IPS-20b (cell line): ENCODE data around the gene RNLS.

Source experiments
- H3K27ac ChIP-seq: one replicate; pipeline ENCODE4 v1.5.1; 2013; ENCODE audit warnings: low read length
- H3K27me3 ChIP-seq: 2 replicates; pipeline ENCODE4 v1.6.1; 2013; ENCODE audit warnings: mild to moderate bottlenecking, low read length, inconsistent platforms; ENCODE audit not compliant: insufficient read depth
- H3K36me3 ChIP-seq: 2 replicates; pipeline ENCODE4 v1.6.1; 2013; ENCODE audit warnings: low read depth, mild to moderate bottlenecking, inconsistent platforms, low read length, moderate library complexity; ENCODE audit not compliant: insufficient read depth
- H3K4me1 ChIP-seq: 2 replicates; pipeline ENCODE4 v1.6.1; 2013; ENCODE audit warnings: mild to moderate bottlenecking, control low read depth, inconsistent platforms, low read length, moderate library complexity; ENCODE audit not compliant: insufficient read depth
- H3K4me3 ChIP-seq: 2 replicates; pipeline ENCODE4 v1.5.1; 2013; ENCODE audit warnings: mild to moderate bottlenecking, low read length, inconsistent platforms
- H3K9ac ChIP-seq: 2 replicates; pipeline ENCODE4 v1.6.1; 2013; ENCODE audit warnings: low read depth, mild to moderate bottlenecking, inconsistent platforms, low read length, moderate library complexity
- H3K9me3 ChIP-seq: 2 replicates; pipeline ENCODE4 v1.6.1; 2013; ENCODE audit warnings: mild to moderate bottlenecking, low read depth, low read length, inconsistent platforms; ENCODE audit not compliant: insufficient read depth

The RNLS gene

DNA sequence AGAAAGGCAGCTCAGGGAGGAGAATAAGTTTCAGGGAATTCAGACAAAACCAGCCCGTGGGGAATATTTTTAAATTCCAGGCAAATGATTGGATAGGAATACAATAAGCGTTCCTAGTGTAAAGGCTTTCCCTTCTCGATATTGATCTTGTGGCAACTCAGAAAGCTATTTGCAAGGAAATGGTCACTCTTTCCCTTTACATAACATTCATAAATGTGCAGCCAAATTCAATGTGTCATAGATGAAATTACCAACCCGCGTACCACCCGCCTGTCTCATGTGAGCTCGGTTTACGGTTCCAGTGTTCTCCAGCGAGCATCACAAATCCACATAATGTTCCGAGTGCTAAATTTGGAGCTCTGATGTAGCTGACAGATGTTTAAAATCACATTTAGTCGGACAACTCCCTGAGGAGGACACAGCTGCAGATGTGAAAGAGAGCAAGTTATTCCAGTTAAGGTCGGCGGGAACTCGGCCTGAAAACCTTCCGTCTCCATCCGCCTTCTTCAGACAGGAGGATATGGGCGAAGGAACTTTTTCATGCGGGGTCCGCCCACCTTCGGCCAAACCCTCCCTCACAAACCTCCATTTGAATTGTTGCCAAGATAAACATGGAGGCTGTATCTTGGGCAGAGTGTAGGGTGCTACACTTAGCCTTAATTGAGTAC, 327.0 kb downstream of the RNLS start:
- H3K27ac ChIP-seq: no peak overlapping the region
- H3K9me3 ChIP-seq: no peaks in the 10 kb centered on the region
- no peak overlapping the region for H3K9ac ChIP-seq
- no peaks in the 10 kb centered on the region for H3K36me3 ChIP-seq
- H3K4me3 ChIP-seq: no peak overlapping the region
- H3K4me1 ChIP-seq: no peaks in the 10 kb centered on the region
- no peaks in the 10 kb centered on the region for H3K27me3 ChIP-seq

- Histone ChIP-seq H3K9me3 (no peaks in the 10 kb centered on the region), H3K36me3 (no peaks in the 10 kb centered on the region), H3K4me3 (no peak overlapping the region), H3K27me3 (no peaks in the 10 kb centered on the region), H3K4me1 (no peaks in the 10 kb centered on the region), H3K9ac (no peak overlapping the region), H3K27ac (no peak overlapping the region)
These were observed 329.0 kb downstream of the RNLS start for GRCh38 chr10:88254091-88254490.

DNA sequence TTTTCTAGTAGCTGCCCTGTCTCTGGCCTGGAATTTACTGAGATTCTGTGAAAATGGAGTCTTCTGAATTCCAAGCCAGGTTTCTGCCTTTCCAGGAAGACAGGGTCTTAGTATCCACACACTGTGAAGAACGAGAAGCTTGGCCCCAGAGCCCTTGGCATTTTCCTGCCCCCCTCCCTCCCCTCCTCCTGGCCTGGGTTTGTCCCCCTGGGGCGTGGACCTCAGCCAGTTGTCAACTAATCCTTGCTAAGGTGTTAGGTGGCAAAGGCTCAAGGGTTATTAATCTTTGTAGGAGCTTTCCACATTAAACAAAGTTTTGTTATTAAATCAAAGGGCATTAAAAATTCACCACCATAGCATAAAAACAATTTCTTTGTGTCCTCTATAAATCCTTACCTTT, 329.5 kb downstream of the RNLS start:
- H3K36me3 ChIP-seq: no peaks in the 10 kb centered on the region
- no peaks in the 10 kb centered on the region for H3K9me3 ChIP-seq
- H3K9ac ChIP-seq: no peak overlapping the region
- no peaks in the 10 kb centered on the region for H3K4me1 ChIP-seq
- H3K4me3 ChIP-seq: no peak overlapping the region
- no peaks in the 10 kb centered on the region for H3K27me3 ChIP-seq
- H3K27ac ChIP-seq: no peak overlapping the region

DNA sequence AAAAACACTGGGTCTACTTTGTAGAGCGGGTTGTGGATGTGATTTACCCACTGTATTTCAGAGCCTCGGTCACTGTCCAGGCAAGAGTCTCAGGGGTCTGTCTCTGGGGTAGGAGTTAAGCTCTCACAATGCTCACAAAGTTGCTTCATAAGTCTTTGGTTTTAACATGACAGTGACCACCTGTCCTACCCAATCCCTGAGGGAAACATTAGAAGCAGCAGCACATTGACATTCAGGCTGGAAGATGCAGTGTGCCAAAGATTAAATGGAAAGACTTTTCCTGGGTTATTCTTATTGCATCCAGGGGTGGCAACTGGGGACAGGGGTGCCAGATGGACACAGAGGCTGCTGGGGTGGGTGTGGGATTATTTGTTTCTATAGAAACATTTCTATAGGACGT, 330.0 kb downstream of the RNLS start:
- H3K4me1 ChIP-seq: no peaks in the 10 kb centered on the region
- H3K27me3 ChIP-seq: no peaks in the 10 kb centered on the region
- H3K27ac ChIP-seq: no peak overlapping the region
- no peaks in the 10 kb centered on the region for H3K9me3 ChIP-seq
- H3K9ac ChIP-seq: no peak overlapping the region
- H3K4me3 ChIP-seq: no peak overlapping the region
- H3K36me3 ChIP-seq: no peaks in the 10 kb centered on the region

DNA sequence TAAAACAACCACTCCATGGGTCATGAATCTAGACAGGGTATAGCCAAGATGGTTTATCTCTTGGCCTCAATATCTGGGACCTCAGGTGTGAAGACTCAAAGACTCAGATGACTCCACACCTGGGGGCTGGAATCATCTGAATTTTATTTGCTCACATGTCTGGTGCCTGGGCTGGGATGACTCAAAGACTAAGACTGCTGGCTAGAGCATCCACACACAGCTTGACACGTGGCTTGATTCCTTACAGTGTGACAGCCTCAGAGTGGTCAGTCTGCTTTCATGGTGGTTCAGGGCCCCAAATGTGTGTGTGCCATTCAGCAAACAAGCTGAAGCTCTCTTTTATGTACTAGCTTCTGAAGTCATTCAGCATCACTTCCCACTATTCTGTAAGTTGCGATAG, 333.7 kb downstream of the RNLS start:
- Histone ChIP-seq H3K27ac (no peak overlapping the region), H3K4me3 (no peak overlapping the region), H3K27me3 (no peaks in the 10 kb centered on the region), H3K36me3 (no peaks in the 10 kb centered on the region), H3K4me1 (no peaks in the 10 kb centered on the region), H3K9ac (no peak overlapping the region), H3K9me3 (no peaks in the 10 kb centered on the region)

- Histone ChIP-seq H3K27ac (no peak overlapping the region), H3K9ac (no peak overlapping the region), H3K9me3 (no peaks in the 10 kb centered on the region), H3K4me3 (no peak overlapping the region), H3K36me3 (no peaks in the 10 kb centered on the region), H3K4me1 (no peaks in the 10 kb centered on the region), H3K27me3 (no peaks in the 10 kb centered on the region)
These were observed 336.4 kb downstream of the RNLS start for GRCh38 chr10:88246675-88247074.

DNA sequence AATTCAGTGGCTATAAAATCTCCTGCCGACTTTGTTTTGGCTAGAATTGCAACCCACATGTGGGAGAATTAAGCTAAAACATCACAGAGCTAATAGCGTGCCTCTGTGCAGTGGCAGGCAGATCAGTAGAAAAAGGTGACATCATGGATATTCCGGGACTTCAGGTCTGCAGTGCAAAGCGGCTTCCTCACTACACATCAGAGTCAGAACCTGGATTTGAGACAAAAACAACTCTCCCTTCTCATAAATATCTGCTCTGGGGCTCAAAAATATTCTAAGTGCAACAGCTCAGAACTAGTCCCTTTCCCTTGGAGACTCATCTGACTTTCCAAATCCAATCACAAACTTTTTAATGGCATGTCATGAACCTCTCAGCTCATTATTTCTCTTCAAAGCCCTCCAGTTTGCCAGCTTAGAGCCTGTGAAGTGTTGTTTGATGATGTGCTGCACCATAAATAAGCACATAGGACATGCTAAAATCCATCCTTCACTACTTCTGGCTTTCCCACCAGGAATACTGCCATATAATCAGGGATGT, 337.1 kb downstream of the RNLS start:
- no peak overlapping the region for H3K4me3 ChIP-seq

DNA sequence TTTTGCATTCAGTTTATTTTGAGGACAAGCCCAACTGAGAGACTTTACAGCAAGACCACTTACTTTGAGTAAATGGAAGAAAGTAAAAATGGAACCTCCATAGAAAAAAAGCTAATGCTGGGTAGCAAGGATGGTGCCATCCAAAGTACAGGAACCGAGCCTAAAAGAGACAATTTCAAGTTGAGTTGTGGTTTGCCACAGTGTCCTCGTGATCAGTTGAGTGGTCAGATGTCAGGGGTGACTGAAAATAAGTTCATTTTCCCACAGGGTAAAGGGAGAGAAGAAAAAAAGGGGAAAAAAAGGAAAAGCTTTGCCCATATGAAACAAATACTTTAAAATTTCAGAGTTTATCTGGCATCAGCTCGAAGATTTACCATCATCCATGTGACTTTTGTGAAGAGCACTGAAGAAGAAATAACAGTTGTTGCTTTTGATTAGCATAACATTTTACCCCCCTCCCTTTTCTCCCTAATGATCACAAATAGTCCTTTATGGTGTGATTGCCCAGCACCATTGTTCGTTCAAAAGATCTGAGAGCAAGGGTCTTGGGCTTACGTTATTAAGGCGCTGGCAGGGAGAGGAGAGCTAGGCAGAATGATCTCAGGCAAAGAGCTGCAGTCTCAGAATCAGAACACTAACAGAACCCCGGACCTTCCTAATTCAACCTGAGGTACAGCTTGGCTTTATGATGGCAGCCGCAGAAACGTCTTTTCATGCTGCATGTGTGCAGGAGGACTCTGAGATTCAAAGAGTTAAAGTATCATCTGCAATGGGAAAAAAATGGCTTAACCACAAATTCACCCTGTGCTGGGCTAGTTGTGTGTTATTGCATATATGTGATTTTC, 338.1 kb downstream of the RNLS start:
- no peaks in the 10 kb centered on the region for H3K4me1 ChIP-seq
- H3K9me3 ChIP-seq: no peaks in the 10 kb centered on the region
- no peaks in the 10 kb centered on the region for H3K27me3 ChIP-seq
- no peak overlapping the region for H3K27ac ChIP-seq
- no peak overlapping the region for H3K9ac ChIP-seq
- H3K36me3 ChIP-seq: no peaks in the 10 kb centered on the region
- no peak overlapping the region for H3K4me3 ChIP-seq

More for the DNA sequence above, 337.1 kb downstream of the RNLS start:
- no peaks in the 10 kb centered on the region for H3K36me3 ChIP-seq
- H3K9me3 ChIP-seq: no peaks in the 10 kb centered on the region
- H3K9ac ChIP-seq: no peak overlapping the region
- H3K4me1 ChIP-seq: no peaks in the 10 kb centered on the region
- H3K27me3 ChIP-seq: no peaks in the 10 kb centered on the region
- no peak overlapping the region for H3K27ac ChIP-seq

DNA sequence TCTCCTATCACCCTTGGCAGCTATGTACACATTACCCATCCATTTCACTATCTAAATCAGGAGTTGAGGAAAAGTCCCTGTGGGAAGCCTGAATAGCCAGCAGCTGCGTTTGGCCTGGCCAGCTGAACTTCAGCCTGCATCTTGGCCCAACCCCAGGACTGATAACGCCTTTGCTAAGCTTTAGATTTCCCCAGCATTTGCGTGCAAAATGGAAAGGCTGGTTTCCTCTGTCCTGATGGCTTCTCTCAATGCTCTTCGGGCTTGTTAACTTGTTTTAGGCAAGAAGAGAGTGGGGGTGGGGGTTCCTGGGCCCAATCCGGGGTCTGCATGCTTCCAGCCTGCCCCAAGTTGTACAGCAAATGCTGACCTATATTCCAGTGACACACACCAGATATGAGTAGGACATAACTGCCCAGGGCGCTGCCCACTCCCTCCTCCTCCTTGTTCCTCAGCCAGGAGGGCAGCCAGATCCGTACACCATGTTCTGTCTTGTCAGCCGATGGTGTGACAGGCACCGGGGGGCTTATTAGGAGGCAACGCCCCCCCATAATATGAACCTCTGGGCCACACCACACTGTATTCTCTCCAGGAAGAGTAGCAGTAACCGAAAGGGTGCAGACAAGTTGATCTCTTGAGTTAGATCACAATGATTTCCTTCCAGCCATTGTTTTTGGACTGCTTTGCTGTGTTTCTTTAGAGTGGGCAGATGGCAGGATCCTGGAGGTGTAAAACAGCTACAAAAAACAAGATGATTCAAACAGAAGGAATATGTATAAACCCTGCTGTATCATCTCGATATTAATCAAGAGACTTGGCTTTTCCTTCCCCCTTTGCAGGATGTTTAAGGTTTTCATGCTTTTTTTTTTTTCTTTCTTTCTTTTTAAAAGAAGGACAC, 339.0 kb downstream of the RNLS start:
- no peak overlapping the region for H3K9ac ChIP-seq
- H3K4me1 ChIP-seq: no peaks in the 10 kb centered on the region
- no peak overlapping the region for H3K4me3 ChIP-seq
- H3K27ac ChIP-seq: no peak overlapping the region
- no peaks in the 10 kb centered on the region for H3K27me3 ChIP-seq
- no peaks in the 10 kb centered on the region for H3K36me3 ChIP-seq
- H3K9me3 ChIP-seq: no peaks in the 10 kb centered on the region

- Histone ChIP-seq H3K27ac (no peak overlapping the region), H3K4me1 (no peaks in the 10 kb centered on the region), H3K9me3 (no peaks in the 10 kb centered on the region), H3K27me3 (no peaks in the 10 kb centered on the region), H3K9ac (no peak overlapping the region), H3K4me3 (no peak overlapping the region), H3K36me3 (no peaks in the 10 kb centered on the region)
These were observed 339.8 kb downstream of the RNLS start for GRCh38 chr10:88243202-88243744.

GRCh38 chr10:88241501-88241900, 341.6 kb downstream of the RNLS start:
- no peak overlapping the region for H3K27ac ChIP-seq
- H3K4me3 ChIP-seq: no peak overlapping the region
- H3K27me3 ChIP-seq: no peaks in the 10 kb centered on the region
- H3K4me1 ChIP-seq: no peaks in the 10 kb centered on the region
- no peak overlapping the region for H3K9ac ChIP-seq
- H3K36me3 ChIP-seq: no peaks in the 10 kb centered on the region
- H3K9me3 ChIP-seq: no peaks in the 10 kb centered on the region
